Liver (tissue), 3 donors: ENCODE results near the gene CCDC201.

Source experiments
- EGR1 ChIP-seq, 2 donors: IDR thresholded peaks; 2 replicates each; pipeline ENCODE4 v1.6.1; 2016 to 2018; ENCODE audit warnings: antibody characterized with exemption in 2 of 2, low read depth in 2 of 2
- SP1 ChIP-seq: IDR thresholded peaks from 2 replicates; pipeline ENCODE4 v1.6.1; 2018; ENCODE audit warnings: antibody characterized with exemption, mild to moderate bottlenecking
- YY1 ChIP-seq: IDR thresholded peaks from 2 replicates; pipeline ENCODE4 v1.6.1; 2016; ENCODE audit warnings: antibody characterized with exemption, mild to moderate bottlenecking
- TF ChIP-seq, protein P1 (sequence below): fragments of 150-350 bp; IDR thresholded peaks from 2 replicates; pipeline ENCODE4 v1.5.1; 2017; ENCODE audit warnings: improper control_type of control experiment, low read depth, low read length; ENCODE audit not compliant: missing input control
- TF ChIP-seq, protein P2 (sequence below): IDR thresholded peaks from 2 replicates; pipeline ENCODE4 v1.6.1; 2016; ENCODE audit warnings: antibody characterized with exemption, mild to moderate bottlenecking
- TF ChIP-seq, protein P3 (sequence below): IDR thresholded peaks from 2 replicates; pipeline ENCODE4 v1.6.1; 2016; ENCODE audit warnings: antibody characterized with exemption
- TF ChIP-seq, protein P4 (sequence below): IDR thresholded peaks from 2 replicates; pipeline ENCODE4 v1.6.1; 2016; ENCODE audit warnings: antibody characterized with exemption
- donor health status: healthy.
- donor health status: healthy.

DNA sequence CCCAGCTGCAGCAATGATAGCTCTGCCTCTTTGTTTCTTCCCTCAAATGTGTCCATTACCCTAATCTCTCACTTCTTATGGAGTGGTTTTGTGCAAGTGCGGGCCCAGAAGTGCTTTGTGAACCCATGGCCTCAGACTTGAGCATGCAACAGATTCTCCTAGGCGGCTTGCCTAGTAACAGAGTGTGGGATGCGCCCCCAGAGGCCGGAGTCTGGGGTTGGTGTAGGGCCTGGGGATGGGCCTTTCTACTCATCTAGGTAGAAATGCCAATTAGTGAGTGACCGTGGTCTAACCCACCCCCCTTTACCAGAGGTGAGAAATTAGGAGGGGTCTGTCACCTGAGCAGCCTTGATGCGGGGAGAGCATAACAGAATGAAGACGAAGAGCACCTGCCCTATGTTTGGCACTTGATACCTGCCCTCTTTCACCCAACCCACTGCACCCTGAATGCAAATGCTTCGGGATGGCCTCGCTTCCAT is 8.4 kb upstream of the CCDC201 start:
- TF ChIP-seq, protein P1, sequence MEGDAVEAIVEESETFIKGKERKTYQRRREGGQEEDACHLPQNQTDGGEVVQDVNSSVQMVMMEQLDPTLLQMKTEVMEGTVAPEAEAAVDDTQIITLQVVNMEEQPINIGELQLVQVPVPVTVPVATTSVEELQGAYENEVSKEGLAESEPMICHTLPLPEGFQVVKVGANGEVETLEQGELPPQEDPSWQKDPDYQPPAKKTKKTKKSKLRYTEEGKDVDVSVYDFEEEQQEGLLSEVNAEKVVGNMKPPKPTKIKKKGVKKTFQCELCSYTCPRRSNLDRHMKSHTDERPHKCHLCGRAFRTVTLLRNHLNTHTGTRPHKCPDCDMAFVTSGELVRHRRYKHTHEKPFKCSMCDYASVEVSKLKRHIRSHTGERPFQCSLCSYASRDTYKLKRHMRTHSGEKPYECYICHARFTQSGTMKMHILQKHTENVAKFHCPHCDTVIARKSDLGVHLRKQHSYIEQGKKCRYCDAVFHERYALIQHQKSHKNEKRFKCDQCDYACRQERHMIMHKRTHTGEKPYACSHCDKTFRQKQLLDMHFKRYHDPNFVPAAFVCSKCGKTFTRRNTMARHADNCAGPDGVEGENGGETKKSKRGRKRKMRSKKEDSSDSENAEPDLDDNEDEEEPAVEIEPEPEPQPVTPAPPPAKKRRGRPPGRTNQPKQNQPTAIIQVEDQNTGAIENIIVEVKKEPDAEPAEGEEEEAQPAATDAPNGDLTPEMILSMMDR, result no peak
- TF ChIP-seq EGR1 (IDR thresholded peaks at IDR 0.05; ENCODE audit: low read depth in 2 of 2) (no peak), SP1 (no peak), YY1 (no peak)
- TF ChIP-seq, protein P2, sequence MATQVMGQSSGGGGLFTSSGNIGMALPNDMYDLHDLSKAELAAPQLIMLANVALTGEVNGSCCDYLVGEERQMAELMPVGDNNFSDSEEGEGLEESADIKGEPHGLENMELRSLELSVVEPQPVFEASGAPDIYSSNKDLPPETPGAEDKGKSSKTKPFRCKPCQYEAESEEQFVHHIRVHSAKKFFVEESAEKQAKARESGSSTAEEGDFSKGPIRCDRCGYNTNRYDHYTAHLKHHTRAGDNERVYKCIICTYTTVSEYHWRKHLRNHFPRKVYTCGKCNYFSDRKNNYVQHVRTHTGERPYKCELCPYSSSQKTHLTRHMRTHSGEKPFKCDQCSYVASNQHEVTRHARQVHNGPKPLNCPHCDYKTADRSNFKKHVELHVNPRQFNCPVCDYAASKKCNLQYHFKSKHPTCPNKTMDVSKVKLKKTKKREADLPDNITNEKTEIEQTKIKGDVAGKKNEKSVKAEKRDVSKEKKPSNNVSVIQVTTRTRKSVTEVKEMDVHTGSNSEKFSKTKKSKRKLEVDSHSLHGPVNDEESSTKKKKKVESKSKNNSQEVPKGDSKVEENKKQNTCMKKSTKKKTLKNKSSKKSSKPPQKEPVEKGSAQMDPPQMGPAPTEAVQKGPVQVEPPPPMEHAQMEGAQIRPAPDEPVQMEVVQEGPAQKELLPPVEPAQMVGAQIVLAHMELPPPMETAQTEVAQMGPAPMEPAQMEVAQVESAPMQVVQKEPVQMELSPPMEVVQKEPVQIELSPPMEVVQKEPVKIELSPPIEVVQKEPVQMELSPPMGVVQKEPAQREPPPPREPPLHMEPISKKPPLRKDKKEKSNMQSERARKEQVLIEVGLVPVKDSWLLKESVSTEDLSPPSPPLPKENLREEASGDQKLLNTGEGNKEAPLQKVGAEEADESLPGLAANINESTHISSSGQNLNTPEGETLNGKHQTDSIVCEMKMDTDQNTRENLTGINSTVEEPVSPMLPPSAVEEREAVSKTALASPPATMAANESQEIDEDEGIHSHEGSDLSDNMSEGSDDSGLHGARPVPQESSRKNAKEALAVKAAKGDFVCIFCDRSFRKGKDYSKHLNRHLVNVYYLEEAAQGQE, result no peak
- TF ChIP-seq, protein P3, sequence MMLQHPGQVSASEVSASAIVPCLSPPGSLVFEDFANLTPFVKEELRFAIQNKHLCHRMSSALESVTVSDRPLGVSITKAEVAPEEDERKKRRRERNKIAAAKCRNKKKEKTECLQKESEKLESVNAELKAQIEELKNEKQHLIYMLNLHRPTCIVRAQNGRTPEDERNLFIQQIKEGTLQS, result no peak
- TF ChIP-seq, protein P4, sequence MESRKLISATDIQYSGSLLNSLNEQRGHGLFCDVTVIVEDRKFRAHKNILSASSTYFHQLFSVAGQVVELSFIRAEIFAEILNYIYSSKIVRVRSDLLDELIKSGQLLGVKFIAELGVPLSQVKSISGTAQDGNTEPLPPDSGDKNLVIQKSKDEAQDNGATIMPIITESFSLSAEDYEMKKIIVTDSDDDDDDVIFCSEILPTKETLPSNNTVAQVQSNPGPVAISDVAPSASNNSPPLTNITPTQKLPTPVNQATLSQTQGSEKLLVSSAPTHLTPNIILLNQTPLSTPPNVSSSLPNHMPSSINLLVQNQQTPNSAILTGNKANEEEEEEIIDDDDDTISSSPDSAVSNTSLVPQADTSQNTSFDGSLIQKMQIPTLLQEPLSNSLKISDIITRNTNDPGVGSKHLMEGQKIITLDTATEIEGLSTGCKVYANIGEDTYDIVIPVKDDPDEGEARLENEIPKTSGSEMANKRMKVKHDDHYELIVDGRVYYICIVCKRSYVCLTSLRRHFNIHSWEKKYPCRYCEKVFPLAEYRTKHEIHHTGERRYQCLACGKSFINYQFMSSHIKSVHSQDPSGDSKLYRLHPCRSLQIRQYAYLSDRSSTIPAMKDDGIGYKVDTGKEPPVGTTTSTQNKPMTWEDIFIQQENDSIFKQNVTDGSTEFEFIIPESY, result no peak
